K562 (cell line): ENCODE results near the gene RING1. TPM values are rescaled to one million over a fixed set of nuclear protein-coding genes. Genes with fewer than 3 reads are reported as not detected.

ENCODE experiments used
- ATAC-seq: fragments of 200-7000 bp; cut with Tn5 transposase; 3 replicates; pipeline ENCODE4 v1.9.1; 2020; ENCODE audit warnings: moderate library complexity
- BruUV-seq: library from RNA; stranded (reverse); fragments of 400-500 nt; replicated peaks from 2 replicates; lab custom pipeline; 2021; lab: Mats Ljungman, UMichigan
- CTCF ChIA-PET: fragments of 300-600 bp; formaldehyde crosslinking; extraction: SDS; loops from one replicate; lab custom pipeline; 2021; ENCODE audit warnings: low intra/inter-chr PET ratio; lab: Yijun Ruan, JAX
- POLR2A ChIA-PET: fragments of 300-600, 350-650 bp; sonication (Branson Sonifier 250); formaldehyde crosslinking; extraction: SDS; loops from one replicate; lab custom pipeline; 2021; ENCODE audit warnings: antibody characterized with exemption, inconsistent platforms; lab: Yijun Ruan, JAX
- DNase-seq, 4 experiments: peaks; one replicate each; pipeline versions ENCODE4 v3.0.0 to v3.0.0-alpha.2; 2011 to 2018; ENCODE audit warnings: low spot score in 3 of 4, mixed read lengths in 3 of 4; ENCODE audit errors: extremely low read depth in 1 of 4
- FAIRE-seq: peaks from 2 replicates; lab custom pipeline; 2011; peaks lifted over from hg19 to GRCh38; lab: Jason Lieb, UNC
- H2AFZ ChIP-seq: 2 replicates; pipeline ENCODE4 v1.6.0; 2011; ENCODE audit warnings: low read depth, low read length, control low read depth, inconsistent platforms
- H3K27ac ChIP-seq: fragments of 200-600 bp; 3 replicates; pipeline ENCODE4 v1.8.0; 2011; ENCODE audit warnings: low read depth, mild to moderate bottlenecking, control low read depth, inconsistent platforms, low read length, moderate library complexity, mixed read lengths; ENCODE audit errors: extremely low read depth
- H3K27me3 ChIP-seq, 2 experiments: fragments of 300-600 bp in 1 of 2; 2 replicates in 1 of 2; 3 replicates in 1 of 2; pipeline versions ENCODE4 v1.6.0 to v1.8.0; 2011; ENCODE audit warnings: inconsistent platforms in 2 of 2, low read length in 2 of 2, mild to moderate bottlenecking in 1 of 2, mixed read lengths in 1 of 2, moderate library complexity in 1 of 2; ENCODE audit not compliant: control insufficient read depth in 2 of 2, insufficient read depth in 2 of 2
- H3K36me3 ChIP-seq: fragments of 300-600 bp; 3 replicates; pipeline ENCODE4 v1.8.0; 2011; ENCODE audit warnings: mild to moderate bottlenecking, low read length, inconsistent platforms; ENCODE audit not compliant: control insufficient read depth, insufficient read depth
- H3K4me1 ChIP-seq, 2 experiments: fragments of 200-600 bp in 1 of 2; replicated peaks in 1 of 2; 2 replicates in 1 of 2; 3 replicates in 1 of 2; pipeline versions ENCODE4 v1.5.1 to v1.8.0; 2011; ENCODE audit warnings: inconsistent platforms in 2 of 2, low read length in 2 of 2, mild to moderate bottlenecking in 1 of 2, mixed read lengths in 1 of 2, moderate library complexity in 1 of 2; ENCODE audit not compliant: control insufficient read depth in 2 of 2, insufficient read depth in 2 of 2
- H3K4me2 ChIP-seq: 2 replicates; pipeline ENCODE4 v1.6.1; 2011; ENCODE audit warnings: low read length, control low read depth, inconsistent platforms, mixed read lengths; ENCODE audit not compliant: insufficient read depth
- H3K4me3 ChIP-seq: fragments of 200-600 bp; sonication (generic), shearing (Covaris generic); 2 replicates; pipeline ENCODE4 v1.5.1; 2016; ENCODE audit warnings: control low read depth, inconsistent platforms
- H3K79me2 ChIP-seq: fragments of 200-600 bp; 3 replicates; pipeline ENCODE4 v1.8.0; 2011; ENCODE audit warnings: low read length, inconsistent platforms; ENCODE audit not compliant: control insufficient read depth, insufficient read depth
- H3K9ac ChIP-seq, 2 experiments: 2 replicates each; pipeline versions ENCODE4 v1.6.0 to v1.6.1; 2011; ENCODE audit warnings: low read depth in 2 of 2, low read length in 2 of 2, control low read depth in 1 of 2, inconsistent platforms in 1 of 2, mild to moderate bottlenecking in 1 of 2, mixed read lengths in 1 of 2; ENCODE audit not compliant: insufficient read depth in 1 of 2
- H3K9me1 ChIP-seq: one replicate; pipeline ENCODE4 v1.6.0; 2011; ENCODE audit warnings: inconsistent platforms, mild to moderate bottlenecking, low read length, moderate library complexity; ENCODE audit not compliant: control insufficient read depth, insufficient read depth
- H3K9me3 ChIP-seq: replicated peaks from 2 replicates; pipeline ENCODE4 v1.5.1; 2011; ENCODE audit warnings: low read depth, low read length, inconsistent platforms; ENCODE audit not compliant: control insufficient read depth, insufficient read depth
- H4K20me1 ChIP-seq: replicated peaks from 2 replicates; pipeline ENCODE4 v1.6.1; 2011; ENCODE audit warnings: low read length, inconsistent platforms, mixed read lengths; ENCODE audit not compliant: control insufficient read depth, insufficient read depth
- CHD7 ChIP-seq: fragments of 200-600 bp; sonication (generic); IDR thresholded peaks from one replicate; pipeline ENCODE4 v1.6.1; 2012; ENCODE audit warnings: mild to moderate bottlenecking, low read depth, low read length, inconsistent platforms
- L3MBTL2 ChIP-seq: fragments of 450-650 bp; IDR thresholded peaks from 2 replicates; pipeline ENCODE4 v1.6.1; 2016; ENCODE audit warnings: mild to moderate bottlenecking, moderate library complexity
- NR2C1 ChIP-seq, 2 experiments: fragments of 450-650 bp; IDR thresholded peaks; 2 replicates each; pipeline ENCODE4 v1.6.1; 2017; ENCODE audit warnings: mild to moderate bottlenecking in 2 of 2, antibody characterized with exemption in 1 of 2, inconsistent platforms in 1 of 2, missing compliant biosample characterization in 1 of 2, missing genetic modification characterization in 1 of 2
- SNRNP70 ChIP-seq: fragments of 200-400 bp; formaldehyde crosslinking; optimal IDR thresholded peaks from 2 replicates; pipeline ENCODE3; 2017; ENCODE audit warnings: low read depth, low read length
- TBL1XR1 ChIP-seq, 2 experiments: IDR thresholded peaks; 2 replicates each; pipeline ENCODE4 v1.6.1; 2012; ENCODE audit warnings: improper control_type of control experiment in 2 of 2, low read length in 2 of 2, mild to moderate bottlenecking in 1 of 2
- ZNF561 ChIP-seq: fragments of 450-650 bp; formaldehyde crosslinking; conservative IDR thresholded peaks from 2 replicates; pipeline ENCODE4 v1.4.0; 2020; ENCODE audit warnings: mild to moderate bottlenecking, moderate library complexity
- ZNF740 ChIP-seq, 3 experiments: fragments of 200-800 bp in 1 of 3; sonication (Bioruptor generic) in 1 of 3; sonication (generic) in 1 of 3; formaldehyde crosslinking in 1 of 3; IDR thresholded peaks; 2 replicates each; pipeline versions ENCODE4 v1.6.1 to v1.8.0; 2016 to 2022; ENCODE audit warnings: mild to moderate bottlenecking in 2 of 3, missing compliant biosample characterization in 2 of 3, missing genetic modification characterization in 2 of 3, missing genetic modification reagents in 1 of 3
- WGBS: fragments of 100-300 bp; shearing (Covaris generic); methylation state at CpG from one replicate; pipeline ENCODE4 v1.1.6; 2016; ENCODE audit warnings: low coverage, mixed read lengths; ENCODE audit not compliant: insufficient coverage; ENCODE audit errors: missing lambda C conversion rate; 5-methylcytosine and 5-hydroxymethylcytosine counted together
- in situ Hi-C: fragments of 300-500 bp; cut with MboI; formaldehyde crosslinking; loops from 4 replicates; pipeline ENCODE4 v1.15.0; 2018; ENCODE audit warnings: inconsistent platforms, mixed read lengths
- intact Hi-C: fragments of 100-400 bp; cut with micrococcal nuclease; formaldehyde crosslinking; loops from 2 replicates; pipeline ENCODE4 v1.14.2; 2022
- polyA plus RNA-seq, 8 experiments: library from polyadenylated mRNA; depleted of rRNA in 4 of 8; stranded (reverse) in 5 of 8; unstranded in 3 of 8; fragments of >200 nt; fragmentation: Nextera tagmentation in 2 of 8; fragmentation: Illumina TruSeq in 1 of 8; extraction: Ambion mirVana in 2 of 8; extraction: Trizol in 1 of 8; gene quantifications; 2 replicates each; pipeline versions ENCODE4 v1.2.1 to v1.2.3, GENCODE V29; 2011 to 2014; ENCODE audit warnings: inconsistent platforms in 1 of 8, missing spikeins in 1 of 8
- total RNA-seq, 7 experiments: library from RNA; depleted of rRNA in 6 of 7; stranded (reverse); fragments of >200 nt in 6 of 7; fragmentation: Illumina TruSeq in 2 of 7; extraction: Trizol in 2 of 7; gene quantifications; 2 replicates each; pipeline versions ENCODE4 v1.2.1 to v1.2.3, GENCODE V29; 2011 to 2021; ENCODE audit warnings: low replicate concordance in 1 of 7

Gene RING1
- total and polyA plus RNA-seq, 9 of the 15 experiments (the other 6 are each of a cell fraction or from before 2014, with no cell fraction given) = 4.2 to 59.1 (median 36.9) TPM

- DNase-seq = no peak
- Histone ChIP-seq H3K9me3 (no peaks in the 10 kb centered on the region), H3K4me1 (peaks cover 42 to 64% of the 10 kb centered on the region in 2 experiments), H3K9ac (no peak overlapping the region; a peak in 1 of 4 replicates), H3K36me3 (peaks cover 54% of the 10 kb centered on the region), H2AFZ (no peak overlapping the region), H3K9me1 (peaks cover 3% of the 10 kb centered on the region), H3K27me3 (no peaks in the 10 kb centered on the region), H3K27ac (0 out of 3 replicates have a peak overlapping the region, but pooled peaks have one; percentile 75), H4K20me1 (peaks cover 16% of the 10 kb centered on the region; the same call in 1 of the 2 replicates), H3K4me3 (no peak overlapping the region), H3K79me2 (peaks cover 58% of the 10 kb centered on the region), H3K4me2 (peak overlapping the region; percentile 2; the same call in 1 of the 2 replicates)
- intact Hi-C loops = no loop called here
- CTCF ChIA-PET = no interaction called here
- POLR2A ChIA-PET = interaction anchor here (0.7 kb wide), 1 partner anchor 13 kb away, joined by 3 read pairs; no protein-coding TSS in a partner anchor
- WGBS = 74% methylated on average over 2 of the region's 3 CpGs
- no peak for ATAC-seq
- BruUV-seq = no TSS peak
- FAIRE-seq = no peak
- in situ Hi-C loops = no loop called here
- no peak for TF ChIP-seq ZNF561
- TF ChIP-seq SNRNP70 = no peak
- no peak for TF ChIP-seq TBL1XR1 (IDR thresholded peaks at IDR 0.05; ENCODE audit: low read length in 2 of 2)
- no peak for TF ChIP-seq CHD7
- TF ChIP-seq ZNF740 (CRISPR knock-in tag; IDR thresholded peaks at IDR 0.05) = peak; percentile 71
- TF ChIP-seq ZNF740 (tag; IDR thresholded peaks at IDR 0.05) = no peak; a peak in 1 of 4 replicates
- no peak for TF ChIP-seq NR2C1 (IDR thresholded peaks at IDR 0.05)
- no peak for TF ChIP-seq NR2C1 (tag; IDR thresholded peaks at IDR 0.05)
- no peak for TF ChIP-seq L3MBTL2
Observed at GRCh38 chr6:33206027-33206863, 2.1 kb upstream of the RING1 start.
